GM21526 (cell line): ENCODE measurements around the gene LAPTM4A.

Source experiments
- ATAC-seq: cut with Tn5 transposase; IDR thresholded peaks from one replicate; pipeline ENCODE4 v1.9.1; 2021; ENCODE audit warnings: moderate library complexity; ENCODE audit not compliant: unreplicated experiment, low FRiP score

Gene LAPTM4A

GRCh38 chr2:20025065-20025786, 26.2 kb downstream of the LAPTM4A start:
- ATAC-seq = no peak

- no peak for ATAC-seq
These were observed 27.7 kb downstream of the LAPTM4A start for GRCh38 chr2:20023688-20024087.

GRCh38 chr2:20021405-20022009, 29.9 kb downstream of the LAPTM4A start:
- ATAC-seq = no peak

GRCh38 chr2:20019747-20020146, 31.7 kb downstream of the LAPTM4A start:
- no peak for ATAC-seq

- ATAC-seq = no peak
These were observed 32.8 kb downstream of the LAPTM4A start for GRCh38 chr2:20018601-20019152.

GRCh38 chr2:20016346-20016745, 35.1 kb downstream of the LAPTM4A start:
- no peak for ATAC-seq

- ATAC-seq = no peak
These were observed 35.8 kb downstream of the LAPTM4A start for GRCh38 chr2:20015482-20016083.

GRCh38 chr2:20013126-20013849, 38.1 kb downstream of the LAPTM4A start:
- no peak for ATAC-seq

- no peak for ATAC-seq
These were observed 38.9 kb downstream of the LAPTM4A start, which contains the start of gene MATN3 for GRCh38 chr2:20012282-20013125. Gene MATN3, minus strand, starts transcription at chr2:20012668. Its CDS starts 37 bp downstream, at chr2:20012631.

GRCh38 chr2:20012032-20012281, 39.5 kb downstream of the LAPTM4A start:
- no peak for ATAC-seq

GRCh38 chr2:20011276-20012031, 40.0 kb downstream of the LAPTM4A start:
- no peak for ATAC-seq

- no peak for ATAC-seq
These were observed 42.7 kb downstream of the LAPTM4A start for GRCh38 chr2:20008703-20009102.

GRCh38 chr2:20005891-20006470, 45.4 kb downstream of the LAPTM4A start:
- no peak for ATAC-seq

- ATAC-seq = no peak
These were observed 46.3 kb downstream of the LAPTM4A start for GRCh38 chr2:20005067-20005627.

GRCh38 chr2:20001361-20001863, 50.0 kb downstream of the LAPTM4A start:
- no peak for ATAC-seq

GRCh38 chr2:19993731-19994130, 57.7 kb downstream of the LAPTM4A start:
- ATAC-seq = no peak

- ATAC-seq = no peak
These were observed 59.5 kb downstream of the LAPTM4A start for GRCh38 chr2:19991895-19992294.

GRCh38 chr2:19990416-19990728, 61.1 kb downstream of the LAPTM4A start:
- ATAC-seq = no peak
